HG02798 (cell line): Measurements from ENCODE around the gene CTTNBP2NL.
"Not testable (repeated sequence)": the region's sequence is repeated elsewhere in the genome, so short reads cannot be mapped to it uniquely, and the experiment has no call there.

ENCODE experiments used
- ATAC-seq: cut with Tn5 transposase; IDR thresholded peaks from one replicate; pipeline ENCODE4 v1.9.1; 2021; ENCODE audit warnings: mild to moderate bottlenecking; ENCODE audit not compliant: unreplicated experiment, poor library complexity

CTTNBP2NL gene

DNA sequence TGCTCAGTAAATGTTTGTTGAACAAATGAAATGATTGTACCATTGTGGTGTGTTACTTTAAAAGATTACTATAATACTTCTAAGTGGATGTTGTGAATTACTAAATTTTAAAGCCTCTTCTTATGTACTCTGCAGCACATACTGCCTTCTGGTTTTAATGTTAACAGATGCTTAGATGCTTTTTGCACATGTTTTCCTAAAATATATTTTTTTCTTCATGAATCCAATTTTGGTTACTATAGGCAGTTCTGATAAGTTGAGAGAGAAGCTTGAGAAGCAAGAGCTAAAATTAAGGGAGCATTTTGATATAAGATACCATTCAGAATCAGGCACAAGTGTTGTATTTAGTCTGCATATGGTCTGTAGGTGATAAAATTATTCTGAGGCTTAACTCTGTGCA lies 21.3 kb downstream of the CTTNBP2NL start:
- ATAC-seq, result no peak

DNA sequence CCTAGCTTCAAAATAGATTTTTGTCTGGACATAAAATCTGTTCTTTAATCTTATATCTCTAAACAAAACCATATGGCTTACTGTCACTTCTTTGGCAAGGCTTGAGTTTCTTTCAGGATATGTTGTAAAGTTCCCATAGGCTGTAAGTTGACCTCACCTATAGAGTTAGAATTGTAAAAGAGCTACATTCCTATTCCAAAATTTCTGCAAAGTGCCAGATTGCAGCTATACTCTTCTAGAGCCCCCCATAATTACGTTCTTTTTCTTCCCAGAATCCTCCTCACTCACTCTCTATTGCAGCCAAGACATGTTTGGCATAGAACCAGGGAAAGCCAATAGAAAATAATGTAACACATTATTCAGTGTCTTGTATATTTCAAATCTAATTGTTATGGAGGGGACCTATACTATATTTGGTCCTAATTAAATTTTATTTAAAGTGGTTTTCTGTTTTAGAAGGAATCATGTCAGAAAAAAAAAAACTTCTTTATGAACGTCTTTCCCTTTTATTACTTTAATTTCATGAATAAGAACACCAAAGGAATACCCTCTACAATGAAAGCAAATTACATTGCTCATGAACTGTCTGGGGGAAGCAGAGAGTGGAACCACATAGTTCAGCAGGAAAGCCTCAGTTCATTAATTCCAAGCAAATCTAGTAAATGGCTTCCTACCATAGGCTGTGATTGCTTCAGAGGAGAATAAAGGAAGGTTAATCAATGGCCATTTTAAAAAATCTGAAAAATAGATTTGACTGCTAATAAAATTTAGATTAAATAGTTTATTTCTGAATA lies 22.3 kb downstream of the CTTNBP2NL start:
- ATAC-seq, result no peak

- ATAC-seq, result no peak
Observed at GRCh38 chr1:112423207-112423606, 27.2 kb downstream of the CTTNBP2NL start.

DNA sequence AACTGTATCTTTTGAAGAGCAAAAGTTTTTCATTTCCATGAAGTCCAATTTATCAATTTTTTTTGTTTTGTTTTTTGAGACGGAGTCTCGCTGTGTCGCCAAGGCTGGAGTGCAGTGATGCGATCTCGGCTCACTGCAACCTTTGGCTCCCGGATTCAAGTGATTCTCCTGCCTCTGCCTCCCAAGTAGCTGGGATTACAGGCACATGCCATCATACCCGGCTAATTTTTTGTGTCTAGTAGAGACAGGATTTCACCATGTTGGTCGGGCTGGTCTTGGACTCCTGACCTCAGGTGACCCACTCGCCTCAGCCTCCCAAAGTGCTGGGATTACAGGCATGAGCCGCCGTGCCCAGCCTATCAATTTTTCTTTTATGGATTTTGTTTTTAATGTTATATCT lies 27.7 kb downstream of the CTTNBP2NL start:
- ATAC-seq, result not testable (repeated sequence)

DNA sequence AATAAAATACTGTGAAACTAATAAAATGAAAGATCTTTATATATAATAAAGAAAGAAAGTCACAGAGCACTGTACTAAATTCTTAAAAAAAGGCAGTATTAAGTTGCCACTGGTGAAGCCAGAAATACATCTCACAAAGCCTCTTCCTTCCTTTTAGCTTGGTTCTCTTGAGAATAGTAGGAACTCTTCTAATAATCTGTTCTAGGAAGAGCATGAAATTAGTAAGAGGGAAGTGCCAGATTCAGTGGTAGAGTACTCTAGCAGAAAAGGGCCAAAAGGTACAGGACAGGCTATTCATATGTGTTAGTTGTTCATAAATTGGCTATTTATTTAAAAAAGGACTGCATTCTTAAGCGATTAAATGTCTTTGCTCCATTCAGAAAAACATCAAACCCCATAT lies 33.7 kb downstream of the CTTNBP2NL start:
- no peak for ATAC-seq

DNA sequence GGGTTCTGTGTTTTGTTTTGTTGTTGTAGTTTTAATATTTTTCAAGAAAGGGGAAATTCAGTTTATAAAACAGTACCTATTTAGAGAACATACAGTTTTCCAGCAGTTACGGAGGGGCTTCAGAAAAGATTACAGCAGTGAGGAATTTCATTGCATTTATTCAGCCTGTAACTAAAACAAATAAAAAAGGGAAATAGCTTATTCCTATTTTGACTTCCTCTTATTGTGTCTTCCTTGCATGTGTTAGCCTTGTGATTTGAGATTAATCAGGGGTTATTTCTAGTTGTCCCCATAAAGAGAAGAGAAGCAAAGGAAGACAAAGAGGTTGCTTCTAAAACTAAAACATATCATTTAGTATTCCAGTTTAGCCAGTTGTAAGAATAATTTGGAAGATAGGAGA lies 35.0 kb downstream of the CTTNBP2NL start:
- ATAC-seq, result no peak

DNA sequence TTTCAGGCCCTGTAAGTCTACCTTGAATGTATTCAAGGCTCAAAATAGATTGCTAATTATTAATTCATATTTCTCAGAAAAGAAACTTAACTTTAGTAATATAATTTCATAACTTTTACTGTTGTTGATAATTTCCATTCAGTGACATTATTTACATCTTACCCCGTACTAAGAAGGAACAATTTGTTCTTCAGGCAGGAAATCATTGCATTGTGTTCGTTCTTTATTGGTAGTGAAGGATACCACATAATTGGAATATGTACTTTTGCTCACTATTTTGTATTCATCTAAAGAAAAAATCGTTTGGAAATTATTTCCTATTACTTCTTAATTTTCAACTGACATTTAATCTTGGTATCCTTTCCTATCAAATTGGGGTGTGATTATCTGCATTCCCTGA lies 39.4 kb downstream of the CTTNBP2NL start:
- ATAC-seq, result no peak

GRCh38 chr1:112436384-112437156 lies 40.6 kb downstream of the CTTNBP2NL start:
- no peak for ATAC-seq

GRCh38 chr1:112438156-112438555 lies 42.1 kb downstream of the CTTNBP2NL start:
- ATAC-seq, result not testable (repeated sequence)

- no peak for ATAC-seq
Observed at GRCh38 chr1:112439592-112439991, 43.6 kb downstream of the CTTNBP2NL start.

DNA sequence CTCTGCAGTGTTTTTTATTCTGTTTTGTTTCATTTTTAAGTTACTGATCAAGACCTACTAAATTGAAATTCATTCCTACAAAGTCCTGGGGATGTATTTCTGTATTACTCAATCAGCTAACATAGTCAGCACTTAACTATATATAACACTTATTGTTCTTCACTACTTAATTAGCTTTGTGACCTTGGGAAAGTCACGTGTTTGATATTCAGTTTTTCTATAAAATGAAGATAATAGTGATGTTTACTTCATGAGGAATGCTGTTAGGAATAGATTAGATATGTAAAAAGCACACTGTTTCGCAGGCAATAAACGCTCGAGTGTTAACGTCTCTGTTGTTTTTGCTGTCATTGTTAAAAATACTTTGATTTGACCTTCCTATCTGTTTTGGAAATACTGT lies 44.6 kb downstream of the CTTNBP2NL start:
- ATAC-seq, result no peak

DNA sequence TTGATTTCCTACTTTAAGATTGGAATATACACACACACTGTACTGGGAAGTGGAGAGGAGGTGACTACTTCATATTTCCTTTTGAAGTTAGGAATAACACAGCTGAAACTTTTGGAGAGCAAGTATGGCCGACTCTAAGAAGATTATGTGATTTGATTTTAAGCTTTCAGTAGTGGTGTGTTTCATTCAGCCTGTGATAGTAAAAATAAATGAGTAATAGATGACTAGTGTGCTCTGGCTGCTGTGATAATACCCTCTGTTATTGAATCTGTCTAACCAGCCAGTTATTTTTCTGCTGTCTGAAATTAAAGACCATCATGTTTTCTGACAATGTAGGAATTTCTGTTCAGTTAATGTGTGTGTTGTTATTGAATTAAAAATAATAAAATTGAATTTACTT lies 48.3 kb downstream of the CTTNBP2NL start:
- ATAC-seq, result no peak

DNA sequence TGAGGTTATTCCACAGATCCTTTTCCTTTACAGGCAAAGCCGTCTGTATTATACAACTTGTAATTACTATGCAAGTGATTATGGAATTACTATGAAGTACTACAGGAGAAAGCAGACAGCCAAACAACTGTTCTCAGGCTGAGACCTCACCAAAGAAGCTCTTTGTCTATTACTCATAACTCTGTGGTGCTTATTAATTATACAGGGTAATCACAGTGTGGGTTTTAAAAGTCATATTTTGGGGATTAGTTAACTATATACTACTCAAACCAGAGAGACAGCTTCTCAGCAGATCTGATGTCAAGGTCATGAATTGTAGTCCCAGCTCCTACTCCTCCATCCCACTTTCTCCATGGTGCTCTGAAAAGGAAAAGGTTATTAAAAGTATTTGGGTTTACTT lies 49.6 kb downstream of the CTTNBP2NL start:
- ATAC-seq, result no peak

GRCh38 chr1:112446411-112446810 lies 50.4 kb downstream of the CTTNBP2NL start:
- ATAC-seq, result no peak

GRCh38 chr1:112448904-112449629 lies 53.1 kb downstream of the CTTNBP2NL start:
- ATAC-seq, result no peak

GRCh38 chr1:112449630-112449983 lies 53.6 kb downstream of the CTTNBP2NL start:
- no peak for ATAC-seq

DNA sequence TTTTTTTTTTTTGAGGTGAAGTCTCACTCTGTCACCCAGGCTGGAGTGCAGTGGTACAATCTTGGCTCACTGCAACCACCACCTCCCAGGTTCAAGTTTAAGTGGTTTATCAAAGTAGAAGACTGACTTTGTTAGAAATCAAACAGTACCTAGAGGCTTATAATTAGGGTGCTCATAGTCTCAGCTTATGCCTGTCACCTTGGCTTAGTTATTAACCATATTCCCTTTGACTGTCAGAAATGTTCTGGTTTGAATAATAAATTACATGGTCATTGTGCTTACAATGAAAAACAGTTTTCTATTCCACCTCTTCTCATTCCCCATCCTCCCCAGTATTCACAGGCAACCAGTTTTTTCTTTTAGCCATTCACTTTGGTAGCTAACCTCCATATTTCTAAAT lies 54.8 kb downstream of the CTTNBP2NL start:
- ATAC-seq, result no peak

DNA sequence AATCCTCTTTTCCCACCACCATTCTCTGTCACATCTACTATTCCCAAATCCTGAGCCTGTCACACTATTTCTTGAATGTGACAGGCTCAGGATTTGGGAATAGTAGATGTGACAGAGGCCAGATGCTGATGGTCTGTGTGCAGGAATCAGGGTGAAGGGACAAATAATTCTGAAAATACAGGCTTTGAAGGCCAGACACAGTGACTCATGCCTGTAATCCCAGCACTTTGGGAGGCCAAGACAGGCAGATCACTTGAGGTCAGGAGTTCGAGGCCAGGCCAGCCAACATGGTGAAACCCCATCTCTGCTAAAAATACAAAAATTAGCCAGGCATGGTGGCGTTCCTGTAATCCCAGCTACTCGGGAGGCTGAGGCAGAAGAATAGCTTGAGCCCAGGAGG lies 55.3 kb downstream of the CTTNBP2NL start:
- ATAC-seq, result not testable (repeated sequence)

DNA sequence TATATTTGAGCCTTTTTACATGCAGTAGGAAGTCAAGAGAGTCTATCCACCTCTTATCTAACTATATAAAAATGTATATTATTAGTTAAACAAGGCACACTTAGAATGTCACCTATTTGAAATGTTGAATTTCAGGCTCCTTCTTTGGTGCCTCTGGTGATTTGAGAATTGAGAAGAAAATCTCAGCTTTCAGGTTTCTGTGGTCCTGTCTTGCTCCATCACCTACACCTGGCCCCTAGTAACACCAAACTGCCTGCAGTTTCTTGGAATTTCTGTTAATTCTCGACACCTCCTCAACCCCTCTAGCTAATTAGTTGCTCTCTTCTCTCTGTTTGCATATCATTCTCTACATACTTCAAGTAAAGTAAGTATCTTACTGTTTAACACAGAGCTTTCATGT lies 57.9 kb downstream of the CTTNBP2NL start:
- ATAC-seq, result no peak

DNA sequence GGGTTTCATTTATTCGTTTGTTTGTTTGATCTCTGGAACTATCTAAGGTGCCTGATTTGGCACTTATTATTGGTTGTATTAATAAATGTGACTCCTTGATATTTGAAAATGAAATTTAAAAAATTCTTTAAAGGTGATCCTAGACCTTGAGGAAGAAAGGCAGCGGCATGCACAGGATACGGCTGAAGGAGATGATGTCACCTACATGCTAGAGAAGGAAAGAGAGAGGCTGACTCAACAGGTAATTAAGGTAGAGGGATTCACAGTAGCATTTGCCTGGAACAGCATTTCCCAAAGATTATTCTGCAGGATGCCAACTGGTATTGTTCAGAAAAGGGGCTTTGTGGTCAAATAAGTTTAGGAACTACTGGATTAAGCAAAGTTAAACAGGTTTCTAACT lies 58.3 kb downstream of the CTTNBP2NL start:
- ATAC-seq, result no peak

DNA sequence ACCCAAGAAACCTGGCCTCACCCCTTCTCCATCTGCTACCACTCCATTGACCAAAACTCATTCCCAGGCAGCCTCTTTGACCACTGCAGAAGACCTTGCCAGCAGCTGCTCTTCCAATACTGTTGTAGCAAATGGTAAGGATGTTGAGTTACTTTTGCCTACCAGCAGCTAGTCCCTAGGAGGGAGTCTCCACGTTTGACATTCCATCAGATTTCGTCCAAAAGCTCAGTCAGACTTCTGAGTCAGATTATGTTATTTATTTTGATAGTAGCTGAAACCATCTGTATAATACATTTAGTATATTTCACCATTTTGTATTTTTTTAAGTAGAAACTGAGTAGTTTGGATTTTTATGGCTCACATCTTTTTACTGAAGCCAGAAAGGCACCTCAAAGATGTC lies 61.2 kb downstream of the CTTNBP2NL start:
- no peak for ATAC-seq
